ENCODE measurements around the gene AUTS2. TPM values are rescaled to one million over a fixed set of nuclear protein-coding genes. Genes with fewer than 3 reads are reported as not detected.

AUTS2 gene
- total and polyA plus RNA-seq, 4 donors: 4.9 to 24.4 (median 7.0) TPM

DNA sequence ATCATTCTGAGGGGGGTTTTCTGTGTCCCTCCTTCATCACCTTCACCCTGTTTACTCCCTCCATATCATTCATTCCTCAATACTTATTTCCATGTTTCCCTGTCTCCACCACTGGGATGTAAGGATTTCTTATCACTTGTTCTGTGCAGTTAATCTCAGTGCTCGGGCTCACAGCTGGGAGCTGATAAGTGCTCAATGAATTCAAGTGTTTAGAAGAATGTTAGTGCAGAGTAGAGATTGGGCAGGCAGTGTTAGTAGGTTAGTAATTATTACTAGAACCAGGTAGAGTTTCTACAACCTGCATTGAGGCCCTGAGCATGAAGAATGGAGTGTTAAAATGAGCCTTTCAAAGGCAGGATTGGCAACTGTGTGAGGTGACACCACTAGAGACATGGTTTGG lies 458.1 kb downstream of the AUTS2 start:
- Histone ChIP-seq H3K27me3 (ENCODE audit: control insufficient read depth in 4 of 4, insufficient read depth in 4 of 4, low read length in 3 of 4) (no peaks in the 10 kb centered on the region), H3K9ac (ENCODE audit: low read depth in 1 of 2, low read length in 2 of 2) (no peak overlapping the region), H3K36me3 (ENCODE audit: control insufficient read depth in 4 of 4, insufficient read depth in 3 of 4, low read depth in 1 of 4, low read length in 3 of 4) (no peaks in the 10 kb centered on the region), H3K27ac (ENCODE audit: low read depth in 1 of 2, low read length in 2 of 2) (no peak overlapping the region), H3K4me3 (ENCODE audit: low read depth in 1 of 3, low read length in 3 of 3) (no peak overlapping the region), H3K4me1 (ENCODE audit: control insufficient read depth in 4 of 4, insufficient read depth in 4 of 4, low read length in 3 of 4) (peaks cover 0 to 6% (median 2%) of the 10 kb centered on the region in 4 donors), H3K9me3 (ENCODE audit: control insufficient read depth in 4 of 4, low read length in 3 of 4) (no peaks in the 10 kb centered on the region)
- 81% methylated on average over 1 of the region's 1 CpG for WGBS
- TF ChIP-seq YY1 (IDR thresholded peaks at IDR 0.05): no peak
- no peak for TF ChIP-seq JUND (IDR thresholded peaks at IDR 0.05)
- no peak for TF ChIP-seq FOXA2 (IDR thresholded peaks at IDR 0.05)
- no peak for DNase-seq (ENCODE audit: low spot score)

DNA sequence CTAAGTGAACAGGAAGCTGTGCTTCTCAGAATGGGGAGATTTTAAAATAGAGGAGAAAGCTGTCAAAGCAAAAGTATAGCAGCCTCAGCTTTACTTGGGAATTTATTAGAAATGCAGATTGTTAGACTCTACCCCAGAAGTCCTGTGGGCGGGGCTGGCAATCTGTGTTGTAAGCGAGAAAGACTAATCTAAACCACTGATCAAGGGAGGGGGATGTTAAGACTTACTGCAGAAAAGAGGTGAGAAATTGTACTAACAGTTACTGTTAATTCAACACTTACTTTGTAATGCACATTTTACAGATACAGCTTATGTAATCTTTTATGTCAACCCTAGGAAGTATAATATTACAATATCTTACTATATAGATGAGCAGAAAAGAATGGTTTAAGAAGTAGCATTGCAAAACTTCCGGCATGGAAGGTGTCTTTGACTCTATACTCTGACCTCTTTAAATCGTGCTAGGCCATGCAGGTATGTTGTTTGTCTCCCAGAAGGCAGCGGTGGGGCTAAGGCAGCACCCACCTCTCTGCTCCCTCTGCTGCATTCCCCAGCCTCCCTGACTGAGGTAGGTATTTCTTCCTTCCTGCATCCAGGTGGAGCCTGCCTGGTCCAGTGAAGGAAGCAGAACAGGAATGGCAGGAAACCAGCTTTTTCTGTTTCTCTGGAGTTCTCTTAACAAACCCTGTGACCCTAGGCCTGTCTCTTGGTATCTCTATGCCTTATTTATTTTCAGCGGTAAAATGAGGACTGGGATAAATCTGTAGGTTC lies 462.2 kb downstream of the AUTS2 start:
- Histone ChIP-seq H3K4me3 (ENCODE audit: low read depth in 1 of 3, low read length in 3 of 3) (no peak overlapping the region), H3K9me3 (ENCODE audit: control insufficient read depth in 4 of 4, low read length in 3 of 4) (no peaks in the 10 kb centered on the region), H3K4me1 (ENCODE audit: control insufficient read depth in 4 of 4, insufficient read depth in 4 of 4, low read length in 3 of 4) (peaks cover 0 to 1% (median 0%) of the 10 kb centered on the region in 4 donors), H3K27ac (ENCODE audit: low read depth in 1 of 2, low read length in 2 of 2) (no peak overlapping the region), H3K9ac (ENCODE audit: low read depth in 1 of 2, low read length in 2 of 2) (no peak overlapping the region), H3K27me3 (ENCODE audit: control insufficient read depth in 4 of 4, insufficient read depth in 4 of 4, low read length in 3 of 4) (no peaks in the 10 kb centered on the region), H3K36me3 (ENCODE audit: control insufficient read depth in 4 of 4, insufficient read depth in 3 of 4, low read depth in 1 of 4, low read length in 3 of 4) (no peaks in the 10 kb centered on the region)
- no peak for TF ChIP-seq EGR1 (IDR thresholded peaks at IDR 0.05; ENCODE audit: low read depth in 2 of 2)
- no peak for TF ChIP-seq HNF4A (conservative IDR thresholded peaks at IDR 0.05)
- TF ChIP-seq TAF1 (conservative IDR thresholded peaks at IDR 0.05): no peak
- no peak for DNase-seq (ENCODE audit: low spot score)
- WGBS: 79% methylated on average over 6 of the region's 6 CpGs

DNA sequence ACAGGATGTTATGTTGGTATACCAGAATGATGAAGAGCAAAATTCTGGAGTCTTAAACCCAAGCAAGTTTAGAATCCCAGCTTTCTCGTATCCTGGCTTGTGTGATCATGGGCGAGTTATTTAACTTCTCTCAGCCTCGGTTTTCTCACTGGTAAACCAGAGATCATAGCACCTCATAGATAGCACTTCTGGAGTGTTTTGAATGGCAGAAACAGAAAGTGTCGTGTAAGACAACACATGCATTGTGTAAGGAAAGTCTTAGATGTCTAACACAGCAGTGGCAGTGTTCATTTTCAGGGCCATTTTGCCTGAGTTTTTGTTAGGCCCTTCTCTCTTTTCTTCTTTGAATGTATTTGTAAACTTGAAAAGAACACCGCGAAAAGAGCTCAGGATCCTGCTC lies 465.1 kb downstream of the AUTS2 start:
- TF ChIP-seq, protein P1, sequence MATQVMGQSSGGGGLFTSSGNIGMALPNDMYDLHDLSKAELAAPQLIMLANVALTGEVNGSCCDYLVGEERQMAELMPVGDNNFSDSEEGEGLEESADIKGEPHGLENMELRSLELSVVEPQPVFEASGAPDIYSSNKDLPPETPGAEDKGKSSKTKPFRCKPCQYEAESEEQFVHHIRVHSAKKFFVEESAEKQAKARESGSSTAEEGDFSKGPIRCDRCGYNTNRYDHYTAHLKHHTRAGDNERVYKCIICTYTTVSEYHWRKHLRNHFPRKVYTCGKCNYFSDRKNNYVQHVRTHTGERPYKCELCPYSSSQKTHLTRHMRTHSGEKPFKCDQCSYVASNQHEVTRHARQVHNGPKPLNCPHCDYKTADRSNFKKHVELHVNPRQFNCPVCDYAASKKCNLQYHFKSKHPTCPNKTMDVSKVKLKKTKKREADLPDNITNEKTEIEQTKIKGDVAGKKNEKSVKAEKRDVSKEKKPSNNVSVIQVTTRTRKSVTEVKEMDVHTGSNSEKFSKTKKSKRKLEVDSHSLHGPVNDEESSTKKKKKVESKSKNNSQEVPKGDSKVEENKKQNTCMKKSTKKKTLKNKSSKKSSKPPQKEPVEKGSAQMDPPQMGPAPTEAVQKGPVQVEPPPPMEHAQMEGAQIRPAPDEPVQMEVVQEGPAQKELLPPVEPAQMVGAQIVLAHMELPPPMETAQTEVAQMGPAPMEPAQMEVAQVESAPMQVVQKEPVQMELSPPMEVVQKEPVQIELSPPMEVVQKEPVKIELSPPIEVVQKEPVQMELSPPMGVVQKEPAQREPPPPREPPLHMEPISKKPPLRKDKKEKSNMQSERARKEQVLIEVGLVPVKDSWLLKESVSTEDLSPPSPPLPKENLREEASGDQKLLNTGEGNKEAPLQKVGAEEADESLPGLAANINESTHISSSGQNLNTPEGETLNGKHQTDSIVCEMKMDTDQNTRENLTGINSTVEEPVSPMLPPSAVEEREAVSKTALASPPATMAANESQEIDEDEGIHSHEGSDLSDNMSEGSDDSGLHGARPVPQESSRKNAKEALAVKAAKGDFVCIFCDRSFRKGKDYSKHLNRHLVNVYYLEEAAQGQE (IDR thresholded peaks at IDR 0.05): no peak
- TF ChIP-seq, protein P2, sequence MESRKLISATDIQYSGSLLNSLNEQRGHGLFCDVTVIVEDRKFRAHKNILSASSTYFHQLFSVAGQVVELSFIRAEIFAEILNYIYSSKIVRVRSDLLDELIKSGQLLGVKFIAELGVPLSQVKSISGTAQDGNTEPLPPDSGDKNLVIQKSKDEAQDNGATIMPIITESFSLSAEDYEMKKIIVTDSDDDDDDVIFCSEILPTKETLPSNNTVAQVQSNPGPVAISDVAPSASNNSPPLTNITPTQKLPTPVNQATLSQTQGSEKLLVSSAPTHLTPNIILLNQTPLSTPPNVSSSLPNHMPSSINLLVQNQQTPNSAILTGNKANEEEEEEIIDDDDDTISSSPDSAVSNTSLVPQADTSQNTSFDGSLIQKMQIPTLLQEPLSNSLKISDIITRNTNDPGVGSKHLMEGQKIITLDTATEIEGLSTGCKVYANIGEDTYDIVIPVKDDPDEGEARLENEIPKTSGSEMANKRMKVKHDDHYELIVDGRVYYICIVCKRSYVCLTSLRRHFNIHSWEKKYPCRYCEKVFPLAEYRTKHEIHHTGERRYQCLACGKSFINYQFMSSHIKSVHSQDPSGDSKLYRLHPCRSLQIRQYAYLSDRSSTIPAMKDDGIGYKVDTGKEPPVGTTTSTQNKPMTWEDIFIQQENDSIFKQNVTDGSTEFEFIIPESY (IDR thresholded peaks at IDR 0.05): no peak
- no peak for TF ChIP-seq SP1 (IDR thresholded peaks at IDR 0.05)
- no peak for TF ChIP-seq HNF4G (IDR thresholded peaks at IDR 0.05)
- TF ChIP-seq YY1 (IDR thresholded peaks at IDR 0.05): no peak
- TF ChIP-seq, protein P3, sequence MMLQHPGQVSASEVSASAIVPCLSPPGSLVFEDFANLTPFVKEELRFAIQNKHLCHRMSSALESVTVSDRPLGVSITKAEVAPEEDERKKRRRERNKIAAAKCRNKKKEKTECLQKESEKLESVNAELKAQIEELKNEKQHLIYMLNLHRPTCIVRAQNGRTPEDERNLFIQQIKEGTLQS (IDR thresholded peaks at IDR 0.05): no peak
- Histone ChIP-seq H3K27me3 (ENCODE audit: control insufficient read depth in 4 of 4, insufficient read depth in 4 of 4, low read length in 3 of 4) (no peaks in the 10 kb centered on the region), H3K4me1 (ENCODE audit: control insufficient read depth in 4 of 4, insufficient read depth in 4 of 4, low read length in 3 of 4) (peaks cover 0 to 1% (median 0%) of the 10 kb centered on the region in 4 donors), H3K9ac (ENCODE audit: low read depth in 1 of 2, low read length in 2 of 2) (no peak overlapping the region), H3K36me3 (ENCODE audit: control insufficient read depth in 4 of 4, insufficient read depth in 3 of 4, low read depth in 1 of 4, low read length in 3 of 4) (no peaks in the 10 kb centered on the region), H3K4me3 (ENCODE audit: low read depth in 1 of 3, low read length in 3 of 3) (no peak overlapping the region), H3K27ac (ENCODE audit: low read depth in 1 of 2, low read length in 2 of 2) (no peak overlapping the region), H3K9me3 (ENCODE audit: control insufficient read depth in 4 of 4, low read length in 3 of 4) (no peaks in the 10 kb centered on the region)
- WGBS: 84% methylated on average over 6 of the region's 6 CpGs
- no peak for DNase-seq (ENCODE audit: low spot score)
